DMS79 (cell line): ENCODE data around the gene HDAC8.
"Not testable (repeated sequence)": the region's sequence is repeated elsewhere in the genome, so short reads cannot be mapped to it uniquely, and the experiment has no call there.

Source experiments
- DNase-seq: peaks from one replicate; lab custom pipeline; 2025; lab: John Stamatoyannopoulos, UW

The HDAC8 gene

GRCh38 chrX:72532366-72532765 lies 40.3 kb downstream of the HDAC8 start:
- no peak for DNase-seq

- DNase-seq: no peak
These were observed 45.8 kb downstream of the HDAC8 start for GRCh38 chrX:72526534-72527508.

GRCh38 chrX:72498782-72499181 lies 73.9 kb downstream of the HDAC8 start:
- no peak for DNase-seq

GRCh38 chrX:72495046-72495445 lies 77.6 kb downstream of the HDAC8 start:
- no peak for DNase-seq

GRCh38 chrX:72492499-72492898 lies 80.1 kb downstream of the HDAC8 start:
- DNase-seq: no peak

GRCh38 chrX:72490221-72490620 lies 82.4 kb downstream of the HDAC8 start:
- not testable (repeated sequence) for DNase-seq

GRCh38 chrX:72487661-72488060 lies 85.0 kb downstream of the HDAC8 start:
- DNase-seq: no peak

GRCh38 chrX:72479324-72480274 lies 93.0 kb downstream of the HDAC8 start:
- no peak for DNase-seq

- DNase-seq: no peak
These were observed 93.8 kb downstream of the HDAC8 start for GRCh38 chrX:72478853-72479252.

- no peak for DNase-seq
These were observed 94.3 kb downstream of the HDAC8 start for GRCh38 chrX:72478351-72478750.

- no peak for DNase-seq
These were observed 94.9 kb downstream of the HDAC8 start for GRCh38 chrX:72477781-72478181.

- no peak for DNase-seq
These were observed 95.3 kb downstream of the HDAC8 start for GRCh38 chrX:72477376-72477775.

- no peak for DNase-seq
These were observed 96.5 kb downstream of the HDAC8 start for GRCh38 chrX:72475952-72476668.

GRCh38 chrX:72475338-72475737 lies 97.3 kb downstream of the HDAC8 start:
- no peak for DNase-seq

GRCh38 chrX:72470532-72471223 lies 102.0 kb downstream of the HDAC8 start:
- DNase-seq: no peak

GRCh38 chrX:72470117-72470516 lies 102.5 kb downstream of the HDAC8 start:
- DNase-seq: no peak

GRCh38 chrX:72468607-72469006 lies 104.0 kb downstream of the HDAC8 start:
- DNase-seq: no peak

GRCh38 chrX:72467135-72467534 lies 105.5 kb downstream of the HDAC8 start:
- no peak for DNase-seq

- no peak for DNase-seq
These were observed 106.2 kb downstream of the HDAC8 start for GRCh38 chrX:72466493-72466892.

GRCh38 chrX:72465889-72466288 lies 106.8 kb downstream of the HDAC8 start:
- DNase-seq: no peak

- DNase-seq: no peak
These were observed 110.9 kb downstream of the HDAC8 start for GRCh38 chrX:72461766-72462165.
